Motor neuron (in vitro differentiated cells): Measurements from ENCODE around the gene ZMPSTE24. TPM values are rescaled to one million over a fixed set of nuclear protein-coding genes. Genes with fewer than 3 reads are reported as not detected.
"Not testable (repeated sequence)": the region's sequence is repeated elsewhere in the genome, so short reads cannot be mapped to it uniquely, and the experiment has no call there.

Experiments
- ATAC-seq, 8 experiments: fragments of 200-7000 bp; cut with Tn5 transposase; replicated peaks in 6 of 8; 2 replicates each; pipeline ENCODE4 v1.8.0; 2021; ENCODE audit warnings: mild to moderate bottlenecking in 8 of 8, moderate library complexity in 8 of 8
- H3K27ac ChIP-seq, 2 donors: fragments of 250-450 bp; sonication (Bioruptor Pico); 2 replicates each; pipeline ENCODE4 v1.9.0; 2021; ENCODE audit warnings: antibody characterized with exemption in 2 of 2, mild to moderate bottlenecking in 2 of 2, moderate library complexity in 1 of 2
- H3K4me1 ChIP-seq, 2 donors: fragments of 250-450 bp; sonication (Bioruptor Pico); replicated peaks in 1 of 2; 2 replicates each; pipeline ENCODE4 v1.6.1; 2021; ENCODE audit warnings: antibody characterized with exemption in 2 of 2, mild to moderate bottlenecking in 2 of 2, moderate library complexity in 1 of 2
- H3K4me3 ChIP-seq, 5 donors: fragments of 250-450 bp; sonication (Bioruptor Pico); 2 replicates each; pipeline ENCODE4 v1.9.0; 2021; ENCODE audit warnings: antibody characterized with exemption in 5 of 5, mild to moderate bottlenecking in 5 of 5, moderate library complexity in 4 of 5
- WGBS, 10 experiments: fragments of 450-650 bp; shearing (Covaris generic); methylation state at CpG; one replicate each; pipeline ENCODE4 v1.0.0; 2022; 5-methylcytosine and 5-hydroxymethylcytosine counted together
- in situ Hi-C, 9 experiments: fragments of 400-800 bp; cut with MboI; loops; one replicate each; pipeline ENCODE4 v1.15.0; 2021; ENCODE audit warnings: low sequenced_read_pairs in 9 of 9, low pct_unique_long_range_greater_than_20kb in 2 of 9; ENCODE audit not compliant: unreplicated experiment in 9 of 9
- total RNA-seq, 8 experiments: library from RNA; unstranded; fragments of 300-600 nt; gene quantifications; 2 replicates each; pipeline versions ENCODE4 v1.2.3 to v1.2.4, GENCODE V29; 2022

The ZMPSTE24 gene
- 10 to 100 TPM; 20.6 to 58.0 (median 40.7) TPM for total RNA-seq

GRCh38 chr1:40257688-40258444, at the start of gene ZMPSTE24:
Gene ZMPSTE24 (plus strand): TSS chr1:40258236. CDS start chr1:40258272, 36 bp downstream.
- ATAC-seq = peak; percentile 97 to 99 (median 99)
- 0 to 17% (median 1%) methylated on average over 1 to 17 of the region's 48 CpGs; no CpG with 5 or more reads in 4 of the 10 experiments for WGBS, 10 experiments
- Histone ChIP-seq H3K4me1 (peaks cover 12 to 13% of the 10 kb centered on the region in 2 donors), H3K4me3 (peak within 1 kb of the TSS; percentile 78 to 94 (median 81)), H3K27ac (peak within 1 kb of the TSS; percentile 90 to 97)
- in situ Hi-C loops = no loop called here

GRCh38 chr1:40210511-40211204, 47.4 kb upstream of the ZMPSTE24 start:
- WGBS, 10 experiments = 55 to 100% (median 93%) methylated on average over 1 to 3 of the region's 3 CpGs; no CpG with 5 or more reads in 2 of the 10 experiments

GRCh38 chr1:40218333-40218732, 39.7 kb upstream of the ZMPSTE24 start:
- Histone ChIP-seq H3K4me1 (no peaks in the 10 kb centered on the region), H3K4me3 (no peak overlapping the region), H3K27ac (no peak overlapping the region)
- ATAC-seq = no peak
- in situ Hi-C loops = no loop called here
- WGBS, 10 experiments = 94 to 100% (median 99%) methylated on average over 2 to 5 of the region's 5 CpGs

More at GRCh38 chr1:40210511-40211204, 47.4 kb upstream of the ZMPSTE24 start:
- no peaks in the 10 kb centered on the region for H3K4me1 ChIP-seq
- no peak for ATAC-seq
- H3K27ac ChIP-seq = no peak overlapping the region
- no peak overlapping the region for H3K4me3 ChIP-seq
- in situ Hi-C loops = no loop called here

- H3K4me1 ChIP-seq, H3K27ac ChIP-seq, ATAC-seq, H3K4me3 ChIP-seq, in situ Hi-C loops: not testable (repeated sequence)
- whole genome bisulfite sequencing, 10 experiments = 81 to 100% (median 96%) methylated on average over 2 to 17 of the region's 18 CpGs
Observed at GRCh38 chr1:40221471-40221905, 36.5 kb upstream of the ZMPSTE24 start.

- in situ Hi-C loops = no loop called here
- WGBS, 10 experiments = 76 to 100% (median 90%) methylated on average over 1 to 3 of the region's 3 CpGs; no CpG with 5 or more reads in 1 of the 10 experiments
- H3K4me3 ChIP-seq = no peak overlapping the region
- H3K4me1 ChIP-seq = no peaks in the 10 kb centered on the region
- no peak for ATAC-seq
- no peak overlapping the region for H3K27ac ChIP-seq
Observed at GRCh38 chr1:40221977-40222772, 35.9 kb upstream of the ZMPSTE24 start.

- in situ Hi-C loops = no loop called here
Observed at GRCh38 chr1:40224040-40224439, 34.0 kb upstream of the ZMPSTE24 start.

GRCh38 chr1:40226192-40226591, 31.8 kb upstream of the ZMPSTE24 start:
- 80 to 100% (median 92%) methylated on average over 1 to 3 of the region's 3 CpGs; no CpG with 5 or more reads in 2 of the 10 experiments for WGBS, 10 experiments
- ATAC-seq = no peak
- H3K4me1 ChIP-seq = no peaks in the 10 kb centered on the region
- H3K4me3 ChIP-seq = no peak overlapping the region
- H3K27ac ChIP-seq = no peak overlapping the region
- in situ Hi-C loops = no loop called here

More at GRCh38 chr1:40224040-40224439, 34.0 kb upstream of the ZMPSTE24 start:
- no peak for ATAC-seq
- WGBS, 10 experiments = 83 to 100% (median 93%) methylated on average over 1 to 6 of the region's 6 CpGs
- no peak overlapping the region for H3K27ac ChIP-seq
- H3K4me1 ChIP-seq = no peaks in the 10 kb centered on the region
- H3K4me3 ChIP-seq = no peak overlapping the region

GRCh38 chr1:40232444-40232843, 25.6 kb upstream of the ZMPSTE24 start:
- 92 to 100% (median 100%) methylated on average over 1 to 4 of the region's 4 CpGs; no CpG with 5 or more reads in 5 of the 10 experiments for WGBS, 10 experiments
- no peak overlapping the region for H3K27ac ChIP-seq
- ATAC-seq = no peak
- no peak overlapping the region for H3K4me3 ChIP-seq
- H3K4me1 ChIP-seq = no peaks in the 10 kb centered on the region
- in situ Hi-C loops = no loop called here

- in situ Hi-C loops = no loop called here
- 89 to 100% (median 100%) methylated on average over 1 of the region's 1 CpG; no CpG with 5 or more reads in 2 of the 10 experiments for WGBS, 10 experiments
- ATAC-seq = no peak
- no peaks in the 10 kb centered on the region for H3K4me1 ChIP-seq
- H3K27ac ChIP-seq = no peak overlapping the region
- H3K4me3 ChIP-seq = no peak overlapping the region
Observed at GRCh38 chr1:40239626-40240025, 18.4 kb upstream of the ZMPSTE24 start.

- Histone ChIP-seq H3K4me1 (no peaks in the 10 kb centered on the region), H3K4me3 (no peak overlapping the region), H3K27ac (no peak overlapping the region)
- ATAC-seq = no peak
- in situ Hi-C loops = no loop called here
- WGBS, 10 experiments = 92 to 100% (median 100%) methylated on average over 1 to 2 of the region's 2 CpGs; no CpG with 5 or more reads in 2 of the 10 experiments
Observed at GRCh38 chr1:40240390-40240789, 17.6 kb upstream of the ZMPSTE24 start.

GRCh38 chr1:40241362-40241761, 16.7 kb upstream of the ZMPSTE24 start:
- H3K4me1 ChIP-seq = no peaks in the 10 kb centered on the region
- H3K4me3 ChIP-seq = no peak overlapping the region
- ATAC-seq = no peak
- in situ Hi-C loops = no loop called here
- 64 to 92% (median 86%) methylated on average over 1 of the region's 1 CpG; no CpG with 5 or more reads in 1 of the 10 experiments for WGBS, 10 experiments
- no peak overlapping the region for H3K27ac ChIP-seq

- Histone ChIP-seq H3K4me3 (no peak overlapping the region), H3K27ac (no peak overlapping the region), H3K4me1 (no peaks in the 10 kb centered on the region)
- in situ Hi-C loops = no loop called here
- ATAC-seq = no peak
- 67 to 100% (median 83%) methylated on average over 1 to 2 of the region's 2 CpGs; no CpG with 5 or more reads in 1 of the 10 experiments for WGBS, 10 experiments
Observed at GRCh38 chr1:40243351-40243750, 14.7 kb upstream of the ZMPSTE24 start.
